IPS DF 4.7 (cell line): Measurements from ENCODE around the gene EMD.
"Not testable (repeated sequence)": the region's sequence is repeated elsewhere in the genome, so short reads cannot be mapped to it uniquely, and the experiment has no call there.

Source experiments
- DNase-seq: peaks from one replicate; pipeline ENCODE4 v3.0.0-alpha.2; 2013; ENCODE audit warnings: low spot score; ENCODE audit errors: extremely low read depth

The EMD gene

GRCh38 chrX:154378799-154379568 lies at the start of gene EMD:
EMD (plus strand) TSS chrX:154379295; CDS start chrX:154379485, 190 bp downstream.
- DNase-seq: no peak

- DNase-seq: no peak
Measured at GRCh38 chrX:154332561-154332960, 46.5 kb upstream of the EMD start.

- DNase-seq: no peak
Measured at GRCh38 chrX:154333116-154333515, 46.0 kb upstream of the EMD start.

GRCh38 chrX:154333837-154334271 lies 45.2 kb upstream of the EMD start:
- DNase-seq: no peak

GRCh38 chrX:154334496-154334895 lies 44.6 kb upstream of the EMD start:
- no peak for DNase-seq

GRCh38 chrX:154341399-154342298 lies 37.4 kb upstream of the EMD start:
- not testable (repeated sequence) for DNase-seq

- DNase-seq: not testable (repeated sequence)
Measured at GRCh38 chrX:154343063-154343462, 36.0 kb upstream of the EMD start.

GRCh38 chrX:154343620-154344019 lies 35.5 kb upstream of the EMD start:
- DNase-seq: not testable (repeated sequence)

GRCh38 chrX:154348114-154348531 lies 31.0 kb upstream of the EMD start:
- DNase-seq: no peak

- no peak for DNase-seq
Measured at GRCh38 chrX:154348646-154349358, 30.3 kb upstream of the EMD start.

GRCh38 chrX:154349359-154349935 lies 29.6 kb upstream of the EMD start:
- DNase-seq: no peak

- no peak for DNase-seq
Measured at GRCh38 chrX:154349979-154350378, 29.1 kb upstream of the EMD start.

- DNase-seq: no peak
Measured at GRCh38 chrX:154350429-154351182, 28.5 kb upstream of the EMD start.

GRCh38 chrX:154351183-154352011 lies 27.7 kb upstream of the EMD start:
- no peak for DNase-seq

- DNase-seq: no peak
Measured at GRCh38 chrX:154352012-154352401, 27.1 kb upstream of the EMD start.

- DNase-seq: no peak
Measured at GRCh38 chrX:154352466-154352865, 26.6 kb upstream of the EMD start.

- no peak for DNase-seq
Measured at GRCh38 chrX:154353172-154353843, 25.8 kb upstream of the EMD start.

- no peak for DNase-seq
Measured at GRCh38 chrX:154354013-154354412, 25.1 kb upstream of the EMD start.

GRCh38 chrX:154354516-154354915 lies 24.6 kb upstream of the EMD start:
- DNase-seq: no peak
